Keratinocyte (primary cell): ENCODE data around the gene CDC42EP1.

Source experiments
- EZH2 ChIP-seq: IDR thresholded peaks from one replicate; pipeline ENCODE4 v1.6.1; 2012; ENCODE audit warnings: inconsistent platforms, mild to moderate bottlenecking, low read length, moderate library complexity
- TF ChIP-seq, protein P1 (sequence below), 3 experiments: IDR thresholded peaks in 1 of 3; conservative IDR thresholded peaks in 1 of 3; optimal IDR thresholded peaks in 1 of 3; 2 replicates in 2 of 3; 3 replicates in 1 of 3; pipeline versions ENCODE3 to v1.5.1; 2011; ENCODE audit warnings: low read length in 3 of 3, mild to moderate bottlenecking in 3 of 3, moderate library complexity in 2 of 3, control low read depth in 1 of 3, inconsistent platforms in 1 of 3; ENCODE audit not compliant: insufficient read depth in 2 of 3; ENCODE audit errors: extremely low read depth in 1 of 3

GRCh38 chr22:37549704-37550059 lies 10.6 kb upstream of the CDC42EP1 start:
- TF ChIP-seq, protein P1, sequence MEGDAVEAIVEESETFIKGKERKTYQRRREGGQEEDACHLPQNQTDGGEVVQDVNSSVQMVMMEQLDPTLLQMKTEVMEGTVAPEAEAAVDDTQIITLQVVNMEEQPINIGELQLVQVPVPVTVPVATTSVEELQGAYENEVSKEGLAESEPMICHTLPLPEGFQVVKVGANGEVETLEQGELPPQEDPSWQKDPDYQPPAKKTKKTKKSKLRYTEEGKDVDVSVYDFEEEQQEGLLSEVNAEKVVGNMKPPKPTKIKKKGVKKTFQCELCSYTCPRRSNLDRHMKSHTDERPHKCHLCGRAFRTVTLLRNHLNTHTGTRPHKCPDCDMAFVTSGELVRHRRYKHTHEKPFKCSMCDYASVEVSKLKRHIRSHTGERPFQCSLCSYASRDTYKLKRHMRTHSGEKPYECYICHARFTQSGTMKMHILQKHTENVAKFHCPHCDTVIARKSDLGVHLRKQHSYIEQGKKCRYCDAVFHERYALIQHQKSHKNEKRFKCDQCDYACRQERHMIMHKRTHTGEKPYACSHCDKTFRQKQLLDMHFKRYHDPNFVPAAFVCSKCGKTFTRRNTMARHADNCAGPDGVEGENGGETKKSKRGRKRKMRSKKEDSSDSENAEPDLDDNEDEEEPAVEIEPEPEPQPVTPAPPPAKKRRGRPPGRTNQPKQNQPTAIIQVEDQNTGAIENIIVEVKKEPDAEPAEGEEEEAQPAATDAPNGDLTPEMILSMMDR (optimal IDR thresholded peaks at IDR 0.05 in 1 of 3, IDR thresholded peaks at IDR 0.05 in 1 of 3, conservative IDR thresholded peaks at IDR 0.05 in 1 of 3; ENCODE audit: extremely low read depth in 1 of 3, insufficient read depth in 2 of 3, low read length in 3 of 3) = no peak
- no peak for TF ChIP-seq EZH2
